HCT116 (cell line): ENCODE measurements around the gene ARMH4. TPM values are rescaled to one million over a fixed set of nuclear protein-coding genes. Genes with fewer than 3 reads are reported as not detected.

Source experiments
- ATAC-seq: fragments of 200-7000 bp; cut with Tn5 transposase; 2 replicates; pipeline ENCODE4 v1.9.1; 2020; ENCODE audit warnings: mild to moderate bottlenecking, moderate library complexity
- BruUV-seq: library from RNA; stranded (reverse); fragments of 400-500 nt; replicated peaks from 2 replicates; lab custom pipeline; 2021; lab: Mats Ljungman, UMichigan
- CTCF ChIA-PET: fragments of 300-600 bp; sonication (Branson Sonifier 250); formaldehyde crosslinking; loops from one replicate; lab custom pipeline; 2021; ENCODE audit warnings: antibody characterized with exemption; lab: Charles Lee
- POLR2A ChIA-PET: fragments of 300-600, 350-600 bp; sonication (Branson Sonifier 250); formaldehyde crosslinking; loops from one replicate; lab custom pipeline; 2021; ENCODE audit warnings: antibody characterized with exemption; lab: Charles Lee
- RAD21 ChIA-PET, 2 experiments: fragments of 300-600 bp; sonication (Branson Sonifier 250); formaldehyde crosslinking; loops; one replicate each; lab custom pipeline; 2023; ENCODE audit warnings: low total read pairs in 2 of 2; ENCODE audit not compliant: uncharacterized antibody in 2 of 2, unreplicated experiment in 2 of 2, low non-redundant PET in 1 of 2; lab: Charles Lee
- DNase-seq: peaks from one replicate; pipeline ENCODE4 v3.0.0-alpha.2; 2010; ENCODE audit warnings: low read depth, low spot score
- H2AFZ ChIP-seq: fragments of 200-600 bp; shearing (Covaris generic), sonication (generic); 2 replicates; pipeline ENCODE4 v1.6.1; 2017; ENCODE audit warnings: low read depth, mixed run types, mixed read lengths, antibody characterized with exemption, low read length; ENCODE audit not compliant: poor library complexity, severe bottlenecking
- H3K27ac ChIP-seq: 2 replicates; pipeline ENCODE4 v1.5.1; 2012; ENCODE audit warnings: low read depth, low read length
- H3K27me3 ChIP-seq: fragments of 200-600 bp; sonication (generic); 2 replicates; pipeline ENCODE4 v1.6.1; 2016; ENCODE audit warnings: mixed run types, low read length, mixed read lengths; ENCODE audit not compliant: insufficient read depth
- H3K36me3 ChIP-seq, 2 experiments: fragments of 200-500 bp in 1 of 2; fragments of 200-600 bp in 1 of 2; sonication (Bioruptor generic) in 1 of 2; sonication (generic) in 1 of 2; 2 replicates each; pipeline versions ENCODE4 v1.5.1 to v1.6.1; 2014 to 2016; ENCODE audit warnings: low read length in 2 of 2, inconsistent platforms in 1 of 2, mixed read lengths in 1 of 2, mixed run types in 1 of 2; ENCODE audit not compliant: insufficient read depth in 2 of 2, control insufficient read depth in 1 of 2
- H3K4me1 ChIP-seq, 2 experiments: fragments of 200-600 bp in 1 of 2; sonication (generic) in 1 of 2; 2 replicates each; pipeline versions ENCODE4 v1.5.1 to v1.6.1; 2012 to 2017; ENCODE audit warnings: low read length in 2 of 2, inconsistent platforms in 1 of 2, mild to moderate bottlenecking in 1 of 2, mixed read lengths in 1 of 2, mixed run types in 1 of 2, moderate library complexity in 1 of 2; ENCODE audit not compliant: insufficient read depth in 2 of 2, control insufficient read depth in 1 of 2
- H3K4me2 ChIP-seq: fragments of 200-600 bp; sonication (generic); 2 replicates; pipeline ENCODE4 v1.6.1; 2017; ENCODE audit warnings: mixed run types, low read length, mixed read lengths
- H3K4me3 ChIP-seq, 2 experiments: fragments of 200-600 bp in 1 of 2; sonication (generic) in 1 of 2; replicated peaks in 1 of 2; 2 replicates each; pipeline ENCODE4 v1.5.1; 2011 to 2016; ENCODE audit warnings: low read length in 2 of 2, control low read depth in 1 of 2, low read depth in 1 of 2, mild to moderate bottlenecking in 1 of 2, mixed read lengths in 1 of 2, mixed run types in 1 of 2
- H3K79me2 ChIP-seq: fragments of 200-600 bp; sonication (generic); 2 replicates; pipeline ENCODE4 v1.6.1; 2017; ENCODE audit warnings: mild to moderate bottlenecking, mixed run types, low read length, moderate library complexity, mixed read lengths; ENCODE audit not compliant: insufficient read depth
- H3K9ac ChIP-seq: fragments of 200-600 bp; sonication (generic); 2 replicates; pipeline ENCODE4 v1.6.1; 2016; ENCODE audit warnings: low read length, mixed read lengths
- H3K9me2 ChIP-seq: fragments of 200-600 bp; sonication (generic), shearing (Covaris generic); 2 replicates; pipeline ENCODE4 v1.6.1; 2017; ENCODE audit warnings: mixed run types, mild to moderate bottlenecking, moderate library complexity; ENCODE audit not compliant: insufficient read depth
- H3K9me3 ChIP-seq, 2 experiments: fragments of 200-500 bp in 1 of 2; fragments of 200-600 bp in 1 of 2; sonication (Bioruptor generic) in 1 of 2; sonication (generic) in 1 of 2; 2 replicates each; pipeline ENCODE4 v1.6.1; 2014 to 2017; ENCODE audit warnings: low read length in 2 of 2, mixed read lengths in 2 of 2, inconsistent platforms in 1 of 2, low read depth in 1 of 2, mild to moderate bottlenecking in 1 of 2, mixed run types in 1 of 2, moderate library complexity in 1 of 2; ENCODE audit not compliant: control insufficient read depth in 1 of 2, insufficient read depth in 1 of 2
- H4K20me1 ChIP-seq: fragments of 200-600 bp; sonication (generic), shearing (Covaris generic); 2 replicates; pipeline ENCODE4 v1.6.1; 2017; ENCODE audit warnings: mixed run types, mild to moderate bottlenecking, moderate library complexity; ENCODE audit not compliant: insufficient read depth
- ATF3 ChIP-seq: IDR thresholded peaks from 2 replicates; pipeline ENCODE4 v1.6.1; 2012
- CBX3 ChIP-seq: IDR thresholded peaks from 2 replicates; pipeline ENCODE4 v1.6.1; 2012; ENCODE audit warnings: low read depth
- CTCF ChIP-seq, 3 experiments: fragments of 200-600 bp in 1 of 3; sonication (generic) in 1 of 3; IDR thresholded peaks in 2 of 3; conservative IDR thresholded peaks in 1 of 3; 2 replicates each; pipeline ENCODE4 v1.5.1; 2012 to 2017; ENCODE audit warnings: low read depth in 2 of 3, low read length in 2 of 3, antibody characterized with exemption in 1 of 3, borderline replicate concordance in 1 of 3, control low read depth in 1 of 3, mild to moderate bottlenecking in 1 of 3, mixed read lengths in 1 of 3, mixed run types in 1 of 3, moderate library complexity in 1 of 3; ENCODE audit not compliant: insufficient read depth in 1 of 3
- ELF1 ChIP-seq: IDR thresholded peaks from 2 replicates; pipeline ENCODE4 v1.6.1; 2012; ENCODE audit warnings: low read depth, borderline replicate concordance
- EZH2 ChIP-seq: fragments of 200-600 bp; sonication (generic); IDR thresholded peaks from 2 replicates; pipeline ENCODE4 v1.6.1; 2017; ENCODE audit warnings: antibody characterized with exemption, mixed run types
- EZH2phosphoT487 ChIP-seq: fragments of 200-600 bp; IDR thresholded peaks from 2 replicates; pipeline ENCODE4 v1.6.1; 2018; ENCODE audit warnings: antibody characterized with exemption, borderline replicate concordance
- JUND ChIP-seq: IDR thresholded peaks from 2 replicates; pipeline ENCODE4 v1.6.1; 2012
- MAX ChIP-seq: IDR thresholded peaks from 2 replicates; pipeline ENCODE4 v1.6.1; 2012
- POLR2AphosphoS5 ChIP-seq: IDR thresholded peaks from 2 replicates; pipeline ENCODE4 v1.6.1; 2011; ENCODE audit warnings: mild to moderate bottlenecking, low read depth, low read length, moderate library complexity
- RAD21 ChIP-seq: IDR thresholded peaks from 2 replicates; pipeline ENCODE4 v1.6.1; 2012; ENCODE audit warnings: low read depth, mild to moderate bottlenecking
- SIN3A ChIP-seq: IDR thresholded peaks from 2 replicates; pipeline ENCODE4 v1.6.1; 2012; ENCODE audit warnings: low read depth
- SP1 ChIP-seq: IDR thresholded peaks from 2 replicates; pipeline ENCODE4 v1.6.1; 2012; ENCODE audit warnings: low read depth
- SRF ChIP-seq: IDR thresholded peaks from 2 replicates; pipeline ENCODE4 v1.6.1; 2012; ENCODE audit warnings: low read depth
- TCF7L2 ChIP-seq: IDR thresholded peaks from 2 replicates; pipeline ENCODE4 v1.7.0; 2011; ENCODE audit warnings: borderline replicate concordance, inconsistent platforms; ENCODE audit not compliant: insufficient read depth, insufficient read length; ENCODE audit errors: extremely low read depth
- ZBTB33 ChIP-seq: IDR thresholded peaks from 2 replicates; pipeline ENCODE4 v1.6.1; 2011; ENCODE audit warnings: mild to moderate bottlenecking, low read length, moderate library complexity; ENCODE audit not compliant: insufficient replicate concordance; ENCODE audit errors: extremely low read depth
- ZFX ChIP-seq: fragments of 450-650 bp; IDR thresholded peaks from 2 replicates; pipeline ENCODE4 v1.6.1; 2017
- intact Hi-C: fragments of 100-400 bp; cut with micrococcal nuclease; formaldehyde crosslinking; loops from 2 replicates; pipeline ENCODE4 v1.10.0; 2022
- total RNA-seq: library from RNA; stranded (reverse); gene quantifications from one replicate; pipeline ENCODE4 v1.2.1, GENCODE V29; 2021; ENCODE audit not compliant: unreplicated experiment

Gene ARMH4
- total RNA-seq, 1 experiment from 2014 or later: 1.7 TPM

- Histone ChIP-seq H3K4me1 (no peaks in the 10 kb centered on the region), H2AFZ (no peak overlapping the region), H3K36me3 (no peaks in the 10 kb centered on the region), H3K27me3 (peaks cover 42% of the 10 kb centered on the region), H3K4me2 (no peak overlapping the region), H3K9ac (no peak overlapping the region), H3K9me2 (no peaks in the 10 kb centered on the region), H4K20me1 (no peaks in the 10 kb centered on the region), H3K4me3 (no peak overlapping the region), H3K27ac (no peak overlapping the region), H3K79me2 (no peaks in the 10 kb centered on the region), H3K9me3 (no peaks in the 10 kb centered on the region)
- CTCF ChIA-PET: no interaction called here
- POLR2A ChIA-PET: no interaction called here
- TF ChIP-seq ATF3 (no peak), SP1 (no peak), CTCF (IDR thresholded peaks at IDR 0.05 in 2 of 3, conservative IDR thresholded peaks at IDR 0.05 in 1 of 3; ENCODE audit: borderline replicate concordance in 1 of 3, insufficient read depth in 1 of 3, low read depth in 2 of 3, low read length in 2 of 3) (no peak), POLR2AphosphoS5 (no peak), EZH2 (no peak), SIN3A (no peak), TCF7L2 (no peak), JUND (no peak)
- no peak for ATAC-seq
- intact Hi-C loops: no loop called here
- RAD21 ChIA-PET: no interaction called here
- DNase-seq: no peak
- BruUV-seq: no TSS peak
These were observed 125.0 kb downstream of the ARMH4 start for GRCh38 chr14:58026967-58027366.

GRCh38 chr14:58026219-58026618, 125.8 kb downstream of the ARMH4 start:
- CTCF ChIA-PET: no interaction called here
- no peaks in the 10 kb centered on the region for H3K36me3 ChIP-seq
- no peak overlapping the region for H2AFZ ChIP-seq
- intact Hi-C loops: no loop called here
- H3K9me3 ChIP-seq: no peaks in the 10 kb centered on the region
- no peaks in the 10 kb centered on the region for H3K9me2 ChIP-seq
- RAD21 ChIA-PET: no interaction called here
- no peaks in the 10 kb centered on the region for H3K79me2 ChIP-seq
- DNase-seq (no peak), ATAC-seq (no peak)
- no peak overlapping the region for H3K4me2 ChIP-seq
- no peak overlapping the region for H3K4me3 ChIP-seq
- no peak overlapping the region for H3K9ac ChIP-seq
- H3K27me3 ChIP-seq: peaks cover 48% of the 10 kb centered on the region
- H4K20me1 ChIP-seq: no peaks in the 10 kb centered on the region
- no TSS peak for BruUV-seq
- POLR2A ChIA-PET: no interaction called here
- no peak overlapping the region for H3K27ac ChIP-seq
- no peaks in the 10 kb centered on the region for H3K4me1 ChIP-seq
- TF ChIP-seq ATF3: no peak
- no peak for TF ChIP-seq SIN3A
- TF ChIP-seq MAX: no peak
- TF ChIP-seq ZBTB33: no peak
- TF ChIP-seq ZFX: no peak
- no peak for TF ChIP-seq EZH2phosphoT487
- no peak for TF ChIP-seq JUND
- no peak for TF ChIP-seq EZH2
- TF ChIP-seq RAD21: no peak
- TF ChIP-seq SP1: no peak
- TF ChIP-seq ELF1: no peak
- TF ChIP-seq CBX3: no peak
- no peak for TF ChIP-seq SRF
